ENCODE measurements around the gene TAF11L12.
"Not testable (repeated sequence)": the region's sequence is repeated elsewhere in the genome, so short reads cannot be mapped to it uniquely, and the experiment has no call there.

Gene TAF11L12

DNA sequence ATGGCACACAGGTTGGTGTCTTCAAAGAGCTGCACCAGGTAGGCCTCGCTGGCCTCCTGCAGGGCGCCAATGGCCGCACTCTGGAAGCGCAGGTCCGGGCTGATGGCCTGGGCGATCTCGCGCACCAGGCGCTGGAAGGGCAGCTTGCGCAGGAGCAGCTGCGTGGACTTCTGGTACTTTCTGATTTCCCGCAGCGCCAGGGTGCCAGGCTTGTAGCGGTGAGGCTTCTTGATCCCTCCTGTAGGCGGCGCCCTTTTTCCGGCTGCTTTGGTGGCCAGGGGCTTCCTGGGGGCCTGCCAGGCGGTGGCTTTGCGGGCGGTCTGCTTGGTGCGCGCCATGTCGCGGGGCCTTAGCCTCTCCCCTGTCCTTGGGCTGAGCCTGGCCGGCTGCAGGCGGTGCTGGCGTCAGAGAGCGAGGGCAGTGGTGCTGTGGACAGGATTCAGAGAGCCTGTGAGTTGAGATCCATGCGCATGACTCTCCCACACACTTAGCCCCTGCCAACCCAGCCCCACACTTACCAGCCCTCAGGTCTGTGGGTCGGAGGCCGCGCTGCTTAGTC lies 45.1 kb downstream of the TAF11L12 start:
- H4K20me1 ChIP-seq (ENCODE audit: insufficient read depth, low read length, poor library complexity, severe bottlenecking); H3K4me3 ChIP-seq (ENCODE audit: low read length, poor library complexity, severe bottlenecking); H3K27me3 ChIP-seq (ENCODE audit: insufficient read depth, low read length, poor library complexity, severe bottlenecking): not testable (repeated sequence)

DNA sequence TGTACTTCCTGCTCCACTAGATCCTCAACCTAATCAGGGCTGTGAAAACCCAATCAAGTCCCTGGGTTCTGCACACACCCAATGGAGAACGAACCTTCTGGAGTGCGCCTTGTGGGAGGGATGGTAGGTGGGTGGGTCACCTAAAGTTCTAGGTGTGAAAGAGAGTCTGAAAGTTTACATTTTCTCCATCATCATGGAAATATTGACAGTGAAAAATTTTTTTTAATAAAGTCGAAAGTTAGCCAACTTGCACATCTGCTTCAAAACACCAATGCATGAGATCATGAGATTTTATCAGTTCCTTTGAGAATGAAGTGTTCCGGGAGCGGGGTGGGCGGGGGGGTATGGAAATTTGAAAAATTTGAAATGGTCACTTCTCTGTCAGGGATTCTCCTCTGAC lies 45.7 kb downstream of the TAF11L12 start:
- Histone ChIP-seq H2AFZ (ENCODE audit: low read length) (no peak overlapping the region), H4K20me1 (ENCODE audit: insufficient read depth, low read length, poor library complexity, severe bottlenecking) (no peaks in the 10 kb centered on the region), H3K27me3 (ENCODE audit: insufficient read depth, low read length, poor library complexity, severe bottlenecking) (no peaks in the 10 kb centered on the region), H3K9me3 (ENCODE audit: insufficient read depth, low read depth, low read length) (no peaks in the 10 kb centered on the region), H3F3A (ENCODE audit: low read depth) (no peaks in the 10 kb centered on the region), H3K4me1 (ENCODE audit: insufficient read depth, low read length, poor library complexity, severe bottlenecking) (no peaks in the 10 kb centered on the region), H3K9ac (ENCODE audit: low read depth, low read length, poor library complexity, severe bottlenecking) (no peak overlapping the region), H3K9me2 (replicated peaks; ENCODE audit: low read depth, low read length) (no peaks in the 10 kb centered on the region), H3K36me3 (ENCODE audit: insufficient read depth, low read length) (no peaks in the 10 kb centered on the region), H3K79me2 (ENCODE audit: insufficient read depth, low read length) (no peaks in the 10 kb centered on the region), H3K4me3 (ENCODE audit: low read length, poor library complexity, severe bottlenecking) (no peak overlapping the region), H3K4me2 (ENCODE audit: low read depth, low read length, poor library complexity, severe bottlenecking) (no peak overlapping the region)
- TF ChIP-seq, protein P1, sequence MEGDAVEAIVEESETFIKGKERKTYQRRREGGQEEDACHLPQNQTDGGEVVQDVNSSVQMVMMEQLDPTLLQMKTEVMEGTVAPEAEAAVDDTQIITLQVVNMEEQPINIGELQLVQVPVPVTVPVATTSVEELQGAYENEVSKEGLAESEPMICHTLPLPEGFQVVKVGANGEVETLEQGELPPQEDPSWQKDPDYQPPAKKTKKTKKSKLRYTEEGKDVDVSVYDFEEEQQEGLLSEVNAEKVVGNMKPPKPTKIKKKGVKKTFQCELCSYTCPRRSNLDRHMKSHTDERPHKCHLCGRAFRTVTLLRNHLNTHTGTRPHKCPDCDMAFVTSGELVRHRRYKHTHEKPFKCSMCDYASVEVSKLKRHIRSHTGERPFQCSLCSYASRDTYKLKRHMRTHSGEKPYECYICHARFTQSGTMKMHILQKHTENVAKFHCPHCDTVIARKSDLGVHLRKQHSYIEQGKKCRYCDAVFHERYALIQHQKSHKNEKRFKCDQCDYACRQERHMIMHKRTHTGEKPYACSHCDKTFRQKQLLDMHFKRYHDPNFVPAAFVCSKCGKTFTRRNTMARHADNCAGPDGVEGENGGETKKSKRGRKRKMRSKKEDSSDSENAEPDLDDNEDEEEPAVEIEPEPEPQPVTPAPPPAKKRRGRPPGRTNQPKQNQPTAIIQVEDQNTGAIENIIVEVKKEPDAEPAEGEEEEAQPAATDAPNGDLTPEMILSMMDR (conservative IDR thresholded peaks at IDR 0.05; ENCODE audit: low read length) = no peak
- no peak for TF ChIP-seq EZH2phosphoT487 (IDR thresholded peaks at IDR 0.05; ENCODE audit: borderline replicate concordance)

More for the DNA sequence above, 45.1 kb downstream of the TAF11L12 start:
- not testable (repeated sequence) for H2AFZ ChIP-seq (ENCODE audit: low read length); H3K9me2 ChIP-seq (replicated peaks; ENCODE audit: low read depth, low read length); H3K9me3 ChIP-seq (ENCODE audit: insufficient read depth, low read depth, low read length); H3K4me1 ChIP-seq (ENCODE audit: insufficient read depth, low read length, poor library complexity, severe bottlenecking); H3K4me2 ChIP-seq (ENCODE audit: low read depth, low read length, poor library complexity, severe bottlenecking); H3K9ac ChIP-seq (ENCODE audit: low read depth, low read length, poor library complexity, severe bottlenecking); H3K79me2 ChIP-seq (ENCODE audit: insufficient read depth, low read length); H3F3A ChIP-seq (ENCODE audit: low read depth); H3K36me3 ChIP-seq (ENCODE audit: insufficient read depth, low read length)
